HG03432 (cell line): ENCODE data around the gene ZBTB43.

Experiments
- ATAC-seq: cut with Tn5 transposase; IDR thresholded peaks from one replicate; pipeline ENCODE4 v1.9.1; 2021; ENCODE audit warnings: mild to moderate bottlenecking, moderate library complexity; ENCODE audit not compliant: unreplicated experiment

Gene ZBTB43

GRCh38 chr9:126853667-126854066, 48.8 kb downstream of the ZBTB43 start:
- no peak for ATAC-seq

DNA sequence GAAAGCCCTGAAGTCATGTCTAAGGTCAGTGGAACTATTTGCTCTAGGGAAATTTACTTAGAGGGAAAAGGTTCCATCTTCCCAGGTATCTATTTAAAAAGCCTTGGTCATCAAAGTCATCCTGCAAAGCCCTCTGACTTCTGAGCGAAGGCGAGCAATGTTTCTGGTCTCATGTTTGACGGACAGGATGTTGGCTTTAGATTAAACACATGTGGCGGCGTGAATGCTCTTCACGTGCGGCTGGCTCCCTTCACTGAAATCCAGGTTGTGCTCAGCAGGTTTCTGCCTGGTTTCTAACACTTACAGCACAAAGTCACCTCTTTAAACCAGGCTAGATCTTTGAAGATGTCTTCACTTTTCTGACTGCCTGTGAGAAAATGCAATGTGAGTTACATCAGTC, 49.9 kb downstream of the ZBTB43 start:
- no peak for ATAC-seq

DNA sequence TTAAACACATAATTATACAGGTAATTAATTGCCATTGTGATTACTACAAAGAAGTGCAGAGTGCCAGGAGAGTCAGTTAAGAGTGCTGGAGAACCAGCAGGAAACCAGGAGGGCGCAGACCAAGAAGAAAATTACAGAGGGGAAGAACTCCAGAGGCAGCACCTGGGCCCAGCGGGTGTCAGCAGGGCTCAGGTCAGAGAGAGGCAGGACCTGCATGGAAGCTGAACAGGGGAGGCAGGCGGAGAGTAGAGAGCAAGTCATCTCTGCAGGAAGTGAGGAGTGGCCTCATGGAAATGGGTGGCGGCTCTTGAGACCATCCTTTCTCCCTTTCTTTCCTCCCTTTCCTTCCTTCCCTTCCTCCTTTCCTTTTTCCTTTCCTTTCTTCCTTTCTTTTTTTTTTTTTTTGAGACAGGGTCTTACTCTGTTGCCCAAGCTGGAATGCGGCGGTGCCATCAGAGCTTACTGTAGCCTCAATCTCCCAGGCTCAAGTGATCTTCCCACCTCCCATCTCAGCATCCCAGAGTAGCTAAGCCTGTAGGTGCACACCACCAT, 51.6 kb downstream of the ZBTB43 start:
- ATAC-seq: no peak

- no peak for ATAC-seq
Measured at GRCh38 chr9:126857261-126857960, 52.6 kb downstream of the ZBTB43 start.

- ATAC-seq: no peak
Measured at GRCh38 chr9:126859111-126859510, 54.3 kb downstream of the ZBTB43 start.

- peak; percentile 74 for ATAC-seq
Measured at GRCh38 chr9:126860077-126860756, 55.4 kb downstream of the ZBTB43 start, which contains the start of gene ZBTB34. Gene ZBTB34, plus strand, starts transcription at chr9:126860639. Its CDS starts 18,761 bp downstream, at chr9:126879400.

DNA sequence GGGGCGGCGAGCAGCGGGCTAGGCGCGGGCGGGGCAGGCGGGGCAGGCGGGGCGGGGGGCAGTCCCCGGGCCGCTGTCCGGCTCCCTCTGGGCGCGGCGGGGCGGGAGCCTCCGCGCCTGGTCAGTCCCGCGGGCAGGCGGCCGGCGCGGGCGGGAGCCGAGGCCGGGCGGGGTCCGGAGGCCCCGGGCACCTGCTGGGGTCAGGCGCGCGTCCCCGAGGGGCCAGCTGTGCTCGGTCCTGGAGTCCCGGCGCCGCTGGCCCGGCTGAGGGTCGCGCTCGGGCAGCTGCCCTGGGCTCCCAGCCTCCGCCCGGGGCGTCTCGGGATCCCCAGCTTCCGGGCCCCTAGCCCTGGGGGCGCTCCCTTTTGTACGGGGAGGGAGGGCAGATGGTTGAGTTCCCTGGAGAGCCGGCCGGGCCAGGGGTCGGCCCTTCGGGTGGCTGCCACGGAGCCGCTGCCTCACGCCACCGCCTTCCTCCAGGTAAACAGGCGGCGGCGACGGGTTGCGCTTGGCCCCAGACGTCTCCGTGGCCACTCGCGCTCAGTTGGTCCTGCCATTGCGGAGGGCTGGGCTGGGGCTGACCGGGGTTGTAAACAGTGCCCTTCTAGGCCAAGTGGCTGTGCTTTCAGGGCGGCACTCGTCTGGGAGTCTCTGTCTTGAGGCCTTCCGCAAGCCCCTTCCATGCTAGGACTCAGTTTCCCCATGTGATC, 56.1 kb downstream of the ZBTB43 start:
- ATAC-seq: peak; percentile 31

- no peak for ATAC-seq
Measured at GRCh38 chr9:126861707-126862103, 56.9 kb downstream of the ZBTB43 start.

- ATAC-seq: no peak
Measured at GRCh38 chr9:126862104-126862761, 57.4 kb downstream of the ZBTB43 start.

GRCh38 chr9:126864771-126865170, 59.9 kb downstream of the ZBTB43 start:
- no peak for ATAC-seq

- ATAC-seq: no peak
Measured at GRCh38 chr9:126869368-126869767, 64.5 kb downstream of the ZBTB43 start.

DNA sequence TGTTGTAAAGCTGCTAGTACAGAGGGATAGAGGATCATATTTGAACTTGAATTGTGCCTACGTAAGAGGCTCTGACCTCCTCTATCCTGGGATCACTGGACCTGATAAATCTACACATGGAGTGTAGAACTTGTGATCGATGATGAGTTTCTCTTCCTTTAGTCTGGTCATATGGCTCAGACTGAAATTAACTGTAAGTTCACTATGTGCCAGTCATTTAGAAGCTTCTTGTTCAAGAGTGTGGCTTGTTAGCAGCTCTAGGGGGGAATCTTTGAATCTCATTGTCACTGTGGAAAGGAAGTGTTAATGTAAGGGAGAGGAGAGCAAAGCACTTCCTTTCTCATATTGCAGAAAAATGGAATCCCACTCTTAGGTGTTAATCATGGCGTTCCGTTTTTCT, 67.7 kb downstream of the ZBTB43 start:
- ATAC-seq: no peak

GRCh38 chr9:126874546-126875314, 69.9 kb downstream of the ZBTB43 start:
- no peak for ATAC-seq

DNA sequence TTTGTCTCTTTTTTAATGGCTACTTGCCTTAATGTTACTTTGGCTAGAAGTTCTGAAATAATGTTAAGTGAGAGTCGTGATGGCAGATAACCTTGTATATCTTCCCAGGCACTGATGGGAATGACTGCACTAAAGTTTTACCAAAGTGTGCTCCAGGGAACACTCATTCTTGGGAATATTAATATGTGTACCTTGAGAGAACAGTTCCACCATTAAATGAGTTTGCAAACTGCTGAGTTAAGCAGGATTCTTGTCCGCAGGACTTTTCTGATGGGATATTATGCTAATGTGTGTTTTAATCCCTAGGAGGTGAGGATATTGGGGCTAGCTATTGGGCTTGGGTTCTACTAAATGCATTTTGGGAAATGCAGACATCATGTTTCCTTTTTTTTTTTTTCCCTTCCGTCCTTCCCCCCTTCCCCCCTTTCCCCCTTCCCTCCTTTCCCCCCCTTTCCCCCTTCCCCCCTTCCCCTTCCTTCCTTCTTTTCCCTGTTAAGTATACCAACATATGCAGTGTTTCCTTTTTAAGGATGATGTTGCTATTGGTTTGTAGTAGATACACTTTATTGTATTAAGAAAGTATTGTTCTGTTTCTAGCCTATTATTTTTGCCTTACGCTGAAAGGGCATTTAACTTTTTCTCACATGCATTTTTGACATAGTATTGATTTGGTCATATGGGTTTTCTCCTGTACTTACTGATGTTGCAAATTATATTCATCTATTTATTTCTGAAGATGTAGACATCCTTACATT, 71.1 kb downstream of the ZBTB43 start:
- ATAC-seq: no peak

- ATAC-seq: no peak
Measured at GRCh38 chr9:126876531-126876930, 71.7 kb downstream of the ZBTB43 start.

GRCh38 chr9:126877418-126877817, 72.6 kb downstream of the ZBTB43 start:
- ATAC-seq: no peak

- no peak for ATAC-seq
Measured at GRCh38 chr9:126879288-126879687, 74.4 kb downstream of the ZBTB43 start.

DNA sequence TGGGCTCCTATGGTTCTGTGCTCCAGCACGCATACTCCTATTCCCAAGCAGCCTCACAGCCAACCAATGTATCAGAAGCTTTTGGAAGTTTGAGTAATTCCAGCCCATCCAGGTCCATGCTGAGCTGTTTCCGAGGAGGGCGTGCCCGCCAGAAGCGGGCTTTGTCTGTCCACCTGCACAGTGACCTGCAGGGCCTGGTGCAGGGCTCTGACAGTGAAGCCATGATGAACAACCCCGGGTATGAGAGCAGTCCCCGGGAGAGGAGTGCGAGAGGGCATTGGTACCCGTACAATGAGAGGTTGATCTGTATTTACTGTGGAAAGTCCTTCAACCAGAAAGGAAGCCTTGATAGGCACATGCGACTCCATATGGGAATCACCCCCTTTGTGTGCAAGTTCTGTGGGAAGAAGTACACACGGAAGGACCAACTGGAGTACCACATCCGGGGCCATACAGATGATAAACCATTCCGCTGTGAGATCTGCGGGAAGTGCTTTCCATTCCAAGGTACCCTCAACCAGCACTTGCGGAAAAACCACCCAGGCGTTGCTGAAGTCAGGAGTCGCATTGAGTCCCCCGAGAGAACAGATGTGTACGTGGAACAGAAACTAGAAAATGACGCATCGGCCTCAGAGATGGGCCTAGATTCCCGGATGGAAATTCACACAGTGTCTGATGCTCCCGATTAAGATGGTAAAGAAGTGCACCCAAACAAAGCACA, 75.5 kb downstream of the ZBTB43 start:
- ATAC-seq: no peak

DNA sequence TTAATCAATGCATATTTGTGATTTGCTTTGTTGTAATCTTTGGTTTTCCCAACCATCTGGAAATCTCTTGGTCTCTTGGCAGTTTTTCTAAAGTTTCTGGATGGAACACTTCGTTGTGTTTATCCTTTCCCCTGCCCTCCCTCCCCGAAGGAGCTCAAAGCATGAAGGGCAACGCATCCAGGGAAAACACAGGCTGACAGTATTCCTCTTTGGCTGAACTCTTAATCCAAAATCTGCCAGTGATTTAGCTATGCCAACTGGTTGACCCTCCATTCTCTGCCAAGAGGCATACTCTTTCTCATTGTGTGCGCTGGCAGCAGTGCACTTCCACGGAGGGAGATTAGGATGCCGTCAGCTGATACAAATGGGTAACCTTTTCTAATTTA, 76.1 kb downstream of the ZBTB43 start:
- no peak for ATAC-seq
